ENCODE data around the gene CD24.

Gene CD24

GRCh38 chr6:106967936-106968555, 6.5 kb downstream of the CD24 start:
- no peak for DNase-seq (ENCODE audit: low read depth)

- DNase-seq (ENCODE audit: low read depth): no peak
These were observed 7.6 kb downstream of the CD24 start for GRCh38 chr6:106966671-106967640.

GRCh38 chr6:106966229-106966628, 8.3 kb downstream of the CD24 start:
- no peak for DNase-seq (ENCODE audit: low read depth)

GRCh38 chr6:106964954-106965353, 9.6 kb downstream of the CD24 start:
- DNase-seq (ENCODE audit: low read depth): no peak

DNA sequence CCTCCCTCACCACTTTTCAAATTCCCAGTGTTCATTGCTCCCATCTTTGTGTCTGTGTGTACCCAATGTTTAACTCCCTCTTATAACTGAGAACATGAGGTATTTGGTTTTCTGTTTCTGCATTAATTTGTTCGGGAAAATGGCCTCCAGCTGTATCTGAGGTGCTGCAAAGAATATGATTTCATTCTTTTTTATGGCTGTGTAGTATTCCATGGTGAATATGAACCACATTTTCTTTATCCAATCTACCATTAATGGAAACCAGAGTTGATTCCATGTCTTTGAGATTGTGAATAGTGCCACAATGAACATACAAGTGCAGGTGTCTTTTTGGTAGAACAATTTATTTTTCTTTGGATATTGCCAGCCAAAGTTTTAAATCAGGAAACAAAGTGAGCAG, 10.4 kb downstream of the CD24 start:
- no peak for DNase-seq (ENCODE audit: low read depth)

GRCh38 chr6:106963544-106963943, 11.0 kb downstream of the CD24 start:
- DNase-seq (ENCODE audit: low read depth): no peak

- DNase-seq (ENCODE audit: low read depth): no peak
These were observed 12.7 kb downstream of the CD24 start for GRCh38 chr6:106961801-106962200.

DNA sequence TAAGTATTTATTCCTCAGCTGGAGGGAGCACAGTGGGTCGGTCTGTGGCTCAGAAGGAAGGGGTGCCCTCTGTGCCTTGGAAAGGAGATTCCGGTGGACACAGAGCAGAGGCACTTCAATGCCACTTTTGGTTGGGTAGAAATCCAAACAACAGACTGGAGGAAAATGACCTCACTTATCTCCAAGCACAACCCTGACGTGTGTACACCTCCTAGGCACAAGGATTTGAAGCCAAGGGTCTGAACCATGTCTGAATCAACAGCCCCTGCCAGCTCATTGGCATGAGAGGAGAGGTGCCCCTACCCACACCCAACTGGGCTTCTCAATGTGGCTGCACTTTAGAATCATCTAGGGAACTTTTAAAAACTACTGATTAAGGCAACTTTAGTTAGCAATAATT, 13.4 kb downstream of the CD24 start:
- no peak for DNase-seq (ENCODE audit: low read depth)

GRCh38 chr6:106959985-106960384, 14.5 kb downstream of the CD24 start:
- DNase-seq (ENCODE audit: low read depth): no peak

DNA sequence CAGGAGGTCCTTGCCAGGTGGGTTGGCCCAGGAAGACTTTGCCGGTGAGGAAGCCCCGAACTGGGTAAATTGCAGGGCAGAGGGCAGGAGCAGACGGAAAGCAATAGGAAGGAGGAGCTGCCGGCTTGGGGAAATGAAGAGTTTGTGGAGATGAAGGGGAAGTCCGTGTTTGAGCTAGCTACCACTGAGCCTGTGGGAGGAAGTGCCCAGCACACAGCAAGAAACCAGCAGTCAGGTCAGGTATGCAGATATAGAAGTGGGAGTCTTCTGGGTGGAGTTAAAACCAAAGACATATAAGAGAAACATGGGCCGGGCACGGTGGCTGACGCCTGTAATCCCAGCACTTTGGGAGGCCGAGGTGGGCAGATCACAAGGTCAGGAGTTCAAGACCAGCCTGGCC, 34.7 kb downstream of the CD24 start:
- DNase-seq (ENCODE audit: low read depth): no peak

DNA sequence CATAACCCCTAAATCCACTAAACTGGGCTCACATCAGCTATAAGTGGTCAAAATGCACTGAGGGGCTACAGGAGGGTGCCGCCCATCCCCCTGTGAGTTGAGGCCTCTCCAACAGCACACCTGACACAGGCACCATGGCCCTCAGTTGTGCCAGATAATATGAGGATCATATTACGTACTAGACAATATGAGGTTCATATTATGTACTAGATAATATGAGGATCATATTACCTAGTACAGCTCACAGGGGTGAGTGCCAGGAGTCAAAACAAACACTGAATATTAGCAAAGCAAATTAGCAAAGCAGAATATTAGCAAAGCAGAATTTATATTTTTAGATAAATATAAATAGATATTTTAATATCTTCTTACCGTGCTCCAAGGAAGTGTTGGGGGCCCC, 35.3 kb downstream of the CD24 start:
- DNase-seq (ENCODE audit: low read depth): no peak

DNA sequence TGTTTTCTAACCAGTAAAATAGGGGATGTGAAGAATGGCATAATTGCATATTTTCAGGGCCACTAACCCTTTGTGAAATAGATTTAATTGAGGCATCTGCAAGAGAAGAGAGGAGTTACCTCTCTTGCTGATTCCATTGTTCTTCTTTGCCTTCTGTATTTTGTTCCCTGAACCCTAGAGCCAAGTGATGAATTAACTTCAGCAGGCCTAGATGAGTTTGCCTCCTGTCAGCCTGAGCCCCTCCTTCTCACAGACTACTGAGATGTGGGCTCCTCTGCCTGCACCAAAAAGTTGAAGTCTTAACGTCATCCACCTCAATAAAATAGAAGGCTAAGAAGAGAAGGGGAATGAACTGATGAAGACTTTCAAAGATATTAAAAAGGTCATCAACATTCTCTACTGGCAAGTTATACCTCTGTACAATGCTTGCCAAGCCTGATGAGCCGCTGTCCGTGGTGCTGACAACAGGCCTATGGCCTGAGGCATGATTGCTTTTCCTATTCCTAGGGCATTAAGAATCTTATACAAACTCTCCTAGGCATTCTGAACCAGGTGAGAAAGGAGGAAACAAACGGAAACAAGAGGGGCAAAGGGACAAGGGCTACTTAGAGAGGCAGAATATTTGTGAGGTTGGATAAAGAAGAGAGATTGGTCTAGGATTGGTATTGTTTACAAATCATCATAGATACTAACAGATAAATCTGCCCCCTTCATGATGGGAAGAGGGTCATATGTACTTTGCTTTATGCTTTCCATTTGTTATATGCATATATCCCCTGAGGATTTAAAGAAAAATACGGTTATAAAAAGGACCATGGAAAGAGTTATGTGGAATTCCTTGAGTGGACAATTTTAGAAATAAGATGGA, 46.8 kb downstream of the CD24 start:
- DNase-seq (ENCODE audit: low read depth): peak; percentile 14

DNA sequence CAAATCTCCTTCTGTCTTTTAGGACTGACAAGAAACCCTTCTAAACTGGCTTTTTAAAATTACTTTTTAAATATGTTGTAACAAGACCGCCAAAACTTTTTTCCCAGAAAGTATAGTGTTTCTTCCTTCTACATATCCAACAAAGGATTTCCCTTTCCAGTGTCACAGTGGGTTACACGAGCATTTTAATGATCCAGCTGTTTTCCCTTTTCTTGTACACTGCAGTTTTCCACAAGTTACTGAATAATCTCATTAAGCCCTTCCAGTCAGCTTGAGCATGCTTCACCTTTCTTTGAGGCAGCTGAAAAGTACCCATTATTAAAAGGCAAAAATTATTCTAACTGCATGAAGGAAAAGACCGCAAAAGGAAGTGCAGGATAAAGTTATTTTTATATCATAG, 48.6 kb downstream of the CD24 start:
- DNase-seq (ENCODE audit: low read depth): no peak

DNA sequence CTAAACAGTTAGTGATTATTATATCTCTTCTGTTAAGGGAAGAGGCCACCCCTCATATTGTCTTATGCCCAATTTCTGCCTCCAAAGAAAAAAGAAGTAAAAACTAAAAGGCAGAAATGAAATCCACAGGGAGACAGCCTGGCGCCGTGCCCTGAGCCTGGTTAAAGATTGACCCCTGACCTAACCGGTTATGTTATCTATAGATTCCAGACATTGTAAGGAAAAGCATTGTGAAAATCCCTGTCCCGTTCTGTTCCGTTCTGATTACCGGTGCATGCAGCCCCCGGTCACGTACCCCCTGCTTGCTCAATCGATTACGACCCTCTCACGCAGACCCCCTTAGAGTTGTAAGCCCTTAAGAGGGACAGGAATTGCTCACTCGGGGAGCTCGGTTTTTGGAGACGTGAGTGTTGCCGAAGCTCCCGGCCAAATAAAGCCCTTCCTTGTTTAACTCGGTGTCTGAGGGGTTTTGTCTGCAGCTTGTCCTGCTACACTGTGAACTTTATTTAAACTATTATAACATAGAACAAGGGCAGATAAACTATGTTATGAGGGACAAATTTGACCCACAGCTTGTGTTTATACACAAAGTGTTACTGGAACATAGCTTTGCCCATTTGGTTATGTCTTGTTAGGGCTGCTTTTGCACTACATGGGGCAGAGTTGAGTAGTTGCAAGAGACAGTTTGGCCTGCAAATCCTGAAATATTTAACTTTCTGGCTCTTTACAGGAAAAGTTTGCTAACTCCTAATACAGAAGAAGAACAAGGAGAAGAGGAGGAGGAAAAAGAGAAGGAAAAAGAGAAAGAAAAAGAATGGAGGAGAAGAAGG, 49.6 kb downstream of the CD24 start:
- no peak for DNase-seq (ENCODE audit: low read depth)

GRCh38 chr6:106922626-106923025, 51.9 kb downstream of the CD24 start:
- no peak for DNase-seq (ENCODE audit: low read depth)

Measured in activated T-cell treated with anti-CD3 and anti-CD28 coated beads for 48 hours (primary cell).